ENCODE data around the gene ZNF185.

DNA sequence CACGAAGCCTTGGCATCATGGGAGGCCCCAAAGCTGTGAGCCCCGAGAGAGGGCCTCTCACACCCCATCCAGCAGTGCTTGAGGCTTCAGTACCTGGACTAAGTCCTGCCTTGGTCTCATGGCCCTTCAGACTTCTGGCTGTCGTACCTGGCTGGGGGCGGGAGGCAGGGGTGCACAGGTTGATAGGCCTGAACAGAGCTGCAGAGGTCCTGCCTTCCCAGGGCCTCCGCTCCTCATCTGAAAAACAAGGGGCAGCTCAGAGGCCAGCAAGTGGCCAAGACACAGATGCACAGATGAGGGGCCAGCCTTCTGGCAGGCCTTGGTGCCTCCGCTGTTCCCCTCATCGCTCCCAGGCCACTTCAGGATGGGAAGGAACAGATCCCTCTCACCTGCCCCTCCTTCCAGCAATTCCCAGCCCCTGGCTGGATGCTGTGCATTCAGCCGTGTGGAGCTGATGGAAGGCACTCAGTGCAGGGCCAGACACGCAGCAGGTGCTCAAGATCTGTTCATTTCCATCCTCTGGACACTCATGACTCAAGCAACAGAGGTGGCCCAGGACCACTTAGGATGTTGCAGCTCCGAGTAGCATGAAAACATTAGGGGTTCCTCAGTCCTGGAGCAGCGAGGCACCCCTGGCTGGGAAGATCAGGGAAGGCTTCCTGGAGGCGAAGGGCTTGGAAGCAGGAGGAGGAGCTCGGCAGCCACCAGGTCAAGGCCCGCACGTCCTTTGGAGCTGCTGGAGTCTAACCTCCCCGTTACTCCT, 1.4 kb downstream of the ZNF185 start:
- no peak for TF ChIP-seq ZNF274 (IDR thresholded peaks at IDR 0.05; ENCODE audit: low read depth, low read length)
- no peak for TF ChIP-seq SUZ12 (IDR thresholded peaks at IDR 0.05; ENCODE audit: extremely low read depth, insufficient read depth, insufficient read length)
